Cerebellar cortex (tissue), 1 donor: Measurements from ENCODE around the gene RCOR1.
"Not testable (repeated sequence)": the region's sequence is repeated elsewhere in the genome, so short reads cannot be mapped to it uniquely, and the experiment has no call there.

Source experiments
- DNase-seq: peaks from one replicate; pipeline ENCODE4 v3.0.0-alpha.2; 2015; ENCODE audit warnings: low spot score

Gene RCOR1

DNA sequence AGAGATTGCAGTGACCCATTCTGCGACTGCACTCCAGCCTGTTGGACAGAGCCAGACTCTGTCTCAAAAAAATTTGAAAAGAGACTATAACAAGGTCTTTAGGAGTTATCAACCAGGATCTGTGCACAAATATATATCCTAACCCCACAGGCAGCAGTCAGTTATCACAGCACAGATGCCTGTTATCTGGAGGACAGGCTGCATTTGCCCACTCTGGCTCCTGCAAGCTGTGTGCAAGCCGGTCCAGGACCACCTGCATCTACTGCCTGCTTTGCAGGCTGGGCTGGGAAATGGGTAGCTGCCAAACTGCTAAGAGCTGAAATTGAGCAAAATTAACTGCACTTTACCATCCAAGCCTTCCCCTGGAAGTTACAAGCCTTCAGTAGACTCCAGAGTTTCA lies 21.4 kb upstream of the RCOR1 start:
- DNase-seq, result no peak

DNA sequence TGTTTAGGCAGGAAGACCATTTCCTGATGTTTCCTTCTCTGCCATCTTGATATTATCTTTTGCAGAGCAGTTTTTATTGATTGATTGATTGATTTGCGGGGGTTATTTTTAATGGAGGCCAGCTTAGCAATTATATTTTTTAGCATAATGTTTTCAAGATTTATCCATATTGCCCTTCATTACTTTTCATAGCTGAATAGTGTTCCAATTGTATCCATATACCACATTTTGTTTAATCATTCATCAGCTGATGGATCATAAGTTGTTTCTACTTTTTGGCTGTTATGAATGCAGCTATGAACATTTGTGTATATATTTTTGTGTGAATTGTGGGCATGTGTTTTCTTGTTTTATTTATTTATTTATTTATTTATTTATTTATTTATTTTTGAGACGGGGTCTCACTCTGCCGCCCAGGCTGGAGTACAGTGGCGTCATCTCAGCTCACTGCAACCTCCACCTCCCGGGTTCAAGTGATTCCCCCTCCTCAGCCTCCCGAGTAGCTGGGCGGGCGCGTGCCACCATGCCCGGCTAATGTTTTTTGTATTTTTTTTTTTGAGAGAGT lies 20.9 kb upstream of the RCOR1 start:
- DNase-seq, result no peak

DNA sequence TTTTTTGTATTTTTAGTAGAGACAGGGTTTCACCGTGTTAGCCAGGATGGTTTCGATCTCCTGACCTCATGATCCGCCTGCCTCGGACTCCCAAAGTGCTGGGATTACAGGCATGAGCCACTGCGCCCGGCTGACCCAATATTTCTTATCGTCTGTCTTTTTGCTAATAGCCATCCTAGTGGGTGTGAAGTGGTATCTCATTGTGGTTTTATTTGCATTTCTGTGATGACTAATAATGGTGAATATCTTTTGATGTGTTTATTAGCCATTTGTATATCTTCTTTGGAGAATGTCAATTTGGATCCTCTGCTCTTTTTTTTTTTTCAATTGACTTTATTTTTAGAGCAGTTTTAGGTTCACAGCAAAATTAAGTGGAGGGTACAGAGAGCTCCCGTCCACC lies 19.3 kb upstream of the RCOR1 start:
- not testable (repeated sequence) for DNase-seq

DNA sequence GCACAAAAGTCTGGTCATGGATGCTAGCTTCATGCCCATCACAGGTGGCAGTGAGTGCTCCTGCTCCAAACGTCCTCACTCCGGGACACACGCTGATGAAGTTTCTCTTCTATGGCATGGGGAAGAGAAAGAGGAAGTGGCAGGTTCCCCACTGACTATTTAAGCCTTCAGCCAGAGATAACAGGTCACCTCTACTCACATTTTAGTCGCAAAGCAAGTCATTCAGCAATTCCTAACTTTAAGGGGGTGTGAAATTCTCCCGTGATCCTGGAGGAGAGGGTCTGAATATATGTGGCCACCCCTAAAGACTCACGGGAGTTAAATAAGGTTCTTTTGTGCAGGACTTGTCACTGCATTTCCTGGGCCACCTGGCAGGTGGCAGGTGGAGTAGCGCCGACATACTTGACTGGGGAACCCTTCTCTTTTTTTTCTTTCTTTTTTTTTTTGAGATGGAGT lies 18.8 kb upstream of the RCOR1 start:
- no peak for DNase-seq

DNA sequence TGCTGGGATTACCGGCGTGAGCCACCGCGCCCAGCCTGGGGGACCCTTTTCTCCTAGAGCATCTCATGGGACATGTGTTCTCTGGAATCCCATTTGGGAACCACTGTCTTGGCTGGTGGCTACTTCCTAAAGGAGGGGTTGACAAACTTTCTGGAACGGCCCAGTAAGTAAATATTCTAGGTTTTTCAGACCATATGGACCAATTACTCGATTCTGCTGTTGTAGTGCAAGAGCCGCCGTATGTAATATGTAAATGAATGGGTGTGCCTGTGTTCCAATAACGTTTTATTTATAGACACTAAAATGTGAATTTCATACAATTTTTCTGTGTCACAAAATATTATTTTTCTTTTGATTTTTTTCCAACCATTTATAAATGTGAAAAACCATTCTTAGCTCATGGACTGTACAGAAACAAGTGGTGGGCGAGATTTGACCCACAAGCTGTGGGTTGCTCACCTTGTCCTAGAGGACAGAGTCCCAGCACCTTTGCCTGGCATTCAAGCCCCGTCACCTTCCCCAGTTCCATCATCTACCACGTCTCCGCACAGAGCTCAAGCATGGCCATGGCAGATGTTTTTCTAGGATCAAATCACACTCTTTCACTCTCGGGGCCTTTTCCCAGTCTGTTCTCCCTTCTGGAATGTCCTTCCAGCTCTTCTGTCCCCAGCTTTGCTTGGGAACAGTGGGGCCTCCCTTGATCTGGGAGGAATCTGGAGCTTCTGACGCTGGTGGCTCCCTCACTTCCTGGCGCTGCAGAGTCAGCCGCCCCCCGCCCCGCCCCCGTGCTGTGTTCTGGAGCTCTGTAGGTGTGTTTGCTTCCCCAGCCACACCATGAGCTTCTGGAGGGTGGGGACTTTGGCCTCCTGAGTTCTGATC lies 17.9 kb upstream of the RCOR1 start:
- DNase-seq, result peak; percentile 57

DNA sequence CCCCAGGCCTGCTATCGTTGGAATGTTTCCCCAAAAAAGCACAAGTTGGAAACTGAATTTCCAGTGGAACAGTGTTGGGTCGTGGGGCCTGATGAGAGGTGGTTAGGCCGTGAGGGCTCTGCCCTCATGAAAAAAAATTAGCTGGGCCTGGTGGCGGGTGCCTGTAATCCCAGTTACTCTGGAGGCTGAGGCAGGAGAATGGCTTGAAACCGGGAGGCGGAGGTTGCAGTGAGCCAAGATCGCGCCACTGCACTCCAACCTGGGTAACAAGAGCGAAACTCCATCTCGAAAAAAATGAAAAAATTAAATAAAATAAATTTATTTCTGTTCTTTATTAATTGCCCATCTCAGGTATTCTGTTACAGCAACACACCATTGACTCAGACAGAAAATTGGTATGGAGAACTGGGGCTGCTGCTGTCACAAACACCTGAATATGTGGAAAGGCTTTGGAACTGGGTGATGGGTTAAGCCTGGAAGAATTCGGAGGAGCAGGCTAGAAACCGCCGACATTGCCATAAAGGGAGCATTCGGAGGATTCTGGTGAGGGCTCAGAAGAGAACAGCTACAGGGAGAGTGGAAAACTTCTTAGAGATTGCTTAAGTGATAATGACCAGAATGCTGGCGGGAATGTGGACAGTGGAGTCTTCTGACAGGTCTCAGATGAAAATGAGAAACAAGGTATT lies 17.1 kb upstream of the RCOR1 start:
- no peak for DNase-seq

DNA sequence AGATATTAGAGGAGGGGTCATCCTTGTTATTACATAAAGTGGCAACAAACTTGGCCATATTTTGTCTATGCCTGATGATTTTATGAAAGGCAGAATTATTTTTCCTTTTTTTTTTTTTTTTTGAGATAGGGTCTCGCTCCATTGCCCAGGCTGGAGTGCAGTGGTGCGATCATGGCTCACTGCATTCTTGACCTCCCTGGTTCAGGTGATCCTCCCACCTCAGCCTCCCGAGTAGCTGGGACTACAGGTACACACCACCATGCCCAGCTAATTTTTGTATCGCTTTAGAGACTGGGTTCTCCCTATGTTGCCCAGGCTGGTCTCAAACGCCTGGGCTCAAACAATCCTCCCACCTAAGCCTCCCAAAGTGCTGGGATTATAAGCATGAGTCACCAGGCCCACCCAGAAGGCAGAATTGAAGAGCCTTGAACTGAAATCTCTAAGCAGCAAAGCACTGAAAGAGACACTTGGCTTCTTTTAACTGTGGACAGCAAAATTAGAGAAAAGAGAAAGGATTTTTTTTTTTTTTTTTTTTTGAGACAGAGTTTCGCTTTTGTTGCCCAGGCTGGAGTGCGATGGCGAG lies 16.5 kb upstream of the RCOR1 start:
- DNase-seq, result not testable (repeated sequence)

DNA sequence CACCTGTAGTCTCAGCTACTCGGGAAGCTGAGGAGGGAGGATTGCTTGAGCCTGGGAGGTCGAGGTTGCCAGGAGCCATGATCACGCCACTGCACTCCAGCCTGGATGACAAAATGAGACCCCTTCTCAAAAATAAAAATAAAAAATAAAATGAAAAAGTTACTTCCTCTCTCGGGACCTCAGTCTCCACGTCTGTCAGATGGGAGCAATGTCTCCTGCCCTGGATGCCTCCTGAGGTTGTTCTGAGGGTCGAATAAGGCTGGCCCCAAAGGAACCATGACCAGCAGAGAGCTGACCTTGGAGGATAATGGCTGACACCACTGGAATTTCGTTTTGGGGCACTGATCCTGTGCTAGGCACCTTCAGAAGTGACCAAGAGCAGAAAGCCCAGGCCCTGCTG lies 13.6 kb upstream of the RCOR1 start:
- no peak for DNase-seq

DNA sequence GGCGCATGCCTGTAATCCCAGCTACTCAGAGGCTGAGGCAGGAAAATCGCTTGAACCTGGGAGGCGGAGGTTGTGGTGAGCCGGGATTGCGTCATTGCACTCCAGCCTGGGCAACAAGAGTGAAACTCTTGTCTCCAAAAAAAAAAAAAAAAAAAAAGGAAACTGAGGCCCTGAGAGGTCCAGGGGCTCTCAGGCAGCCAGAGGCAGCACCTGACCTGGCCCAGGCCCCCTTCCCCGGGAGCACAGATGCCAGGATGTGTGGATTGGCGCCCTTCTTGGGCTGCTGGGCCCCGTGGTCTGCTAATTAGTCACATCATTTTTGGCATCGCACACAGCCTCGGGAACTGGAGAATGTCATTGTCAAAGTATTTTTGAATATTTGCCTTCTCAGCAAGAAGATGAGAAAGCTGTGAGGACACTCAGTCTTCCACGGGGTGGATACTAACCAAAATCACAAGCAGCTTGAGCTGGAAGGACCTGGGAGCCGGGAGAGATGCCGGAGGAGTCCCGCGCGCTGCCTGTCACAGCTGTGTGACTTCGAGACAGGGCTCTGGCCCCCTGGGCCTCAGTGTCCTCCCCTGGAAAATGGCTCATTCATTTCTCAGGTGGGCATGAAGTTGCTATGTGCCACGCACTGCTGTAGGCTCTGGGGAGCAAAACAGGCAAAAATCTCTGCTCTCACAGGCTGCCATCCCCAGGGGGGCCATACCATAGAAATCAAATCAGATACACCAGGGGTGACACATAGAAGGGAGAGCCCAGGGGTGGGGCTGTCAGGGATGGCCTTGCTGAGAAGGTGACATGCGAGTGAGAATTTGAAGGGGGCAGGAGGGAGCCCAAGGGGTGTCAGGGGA lies 12.5 kb upstream of the RCOR1 start:
- no peak for DNase-seq

DNA sequence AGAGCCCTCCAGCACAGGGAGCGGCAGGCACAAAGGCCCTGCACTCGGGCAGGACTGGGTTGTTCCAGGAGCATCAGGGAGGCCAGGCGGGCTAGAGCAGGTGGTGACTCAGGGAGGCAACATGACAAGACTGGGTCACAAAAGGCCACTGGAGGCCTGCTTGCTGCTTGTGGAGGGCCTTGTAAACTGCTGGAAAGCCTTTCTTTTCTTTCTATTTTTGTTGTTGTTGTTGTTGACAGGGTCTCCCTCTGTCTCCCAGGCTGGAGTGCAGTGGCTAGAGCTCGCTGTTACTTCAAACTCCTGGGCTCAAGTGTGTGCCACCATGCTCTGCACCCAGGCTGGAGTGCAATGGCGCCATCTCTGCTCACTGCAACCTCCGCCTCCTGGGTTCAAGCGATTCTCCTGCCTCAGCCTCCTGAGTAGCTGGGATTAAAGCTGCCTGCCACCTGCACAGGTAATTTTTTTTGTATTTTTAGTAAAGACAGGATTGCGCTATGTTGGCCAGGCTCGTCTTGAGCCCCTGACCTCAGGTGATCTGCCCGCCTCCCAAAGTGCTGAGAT lies 11.8 kb upstream of the RCOR1 start:
- no peak for DNase-seq

DNA sequence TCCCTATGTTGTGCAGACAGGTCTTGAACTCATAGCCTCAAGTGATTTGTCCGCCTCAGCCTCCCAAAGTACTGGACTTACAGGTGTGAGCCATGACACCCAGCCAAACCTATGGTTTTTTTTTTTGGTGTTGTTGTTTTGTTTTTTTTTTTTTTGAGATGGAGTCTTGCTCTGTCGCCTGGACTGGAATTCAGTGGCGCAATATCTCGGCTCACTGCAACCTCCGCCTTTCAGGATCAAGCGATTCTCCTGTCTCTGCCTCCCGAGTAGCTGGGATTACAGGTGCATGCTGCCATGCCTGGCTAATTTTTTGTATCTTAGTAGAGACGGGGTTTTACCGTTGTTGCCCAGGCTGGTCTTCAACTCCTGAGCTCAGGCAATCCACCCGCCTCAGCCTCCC lies 11.3 kb upstream of the RCOR1 start:
- DNase-seq, result no peak

DNA sequence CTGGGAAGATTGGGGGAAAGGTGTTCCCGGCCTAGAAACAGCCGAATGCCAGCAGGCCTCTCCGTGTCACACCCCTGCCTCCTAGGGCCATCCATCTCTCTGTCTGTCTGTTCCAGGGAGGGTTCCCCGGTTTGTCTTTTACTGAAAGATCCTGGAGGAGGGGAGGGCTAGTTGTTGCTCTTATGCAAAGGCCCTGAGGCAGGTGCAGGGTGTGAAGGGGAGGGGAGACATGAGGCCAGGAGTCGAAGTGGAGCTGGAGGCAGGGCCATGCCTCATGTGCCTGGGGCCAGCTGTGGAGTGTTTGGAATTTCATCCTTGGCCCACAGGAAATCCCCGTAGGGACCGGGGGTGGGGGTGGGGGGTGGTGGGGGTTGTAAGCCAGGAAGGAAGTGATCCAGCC lies 8.7 kb upstream of the RCOR1 start:
- no peak for DNase-seq

DNA sequence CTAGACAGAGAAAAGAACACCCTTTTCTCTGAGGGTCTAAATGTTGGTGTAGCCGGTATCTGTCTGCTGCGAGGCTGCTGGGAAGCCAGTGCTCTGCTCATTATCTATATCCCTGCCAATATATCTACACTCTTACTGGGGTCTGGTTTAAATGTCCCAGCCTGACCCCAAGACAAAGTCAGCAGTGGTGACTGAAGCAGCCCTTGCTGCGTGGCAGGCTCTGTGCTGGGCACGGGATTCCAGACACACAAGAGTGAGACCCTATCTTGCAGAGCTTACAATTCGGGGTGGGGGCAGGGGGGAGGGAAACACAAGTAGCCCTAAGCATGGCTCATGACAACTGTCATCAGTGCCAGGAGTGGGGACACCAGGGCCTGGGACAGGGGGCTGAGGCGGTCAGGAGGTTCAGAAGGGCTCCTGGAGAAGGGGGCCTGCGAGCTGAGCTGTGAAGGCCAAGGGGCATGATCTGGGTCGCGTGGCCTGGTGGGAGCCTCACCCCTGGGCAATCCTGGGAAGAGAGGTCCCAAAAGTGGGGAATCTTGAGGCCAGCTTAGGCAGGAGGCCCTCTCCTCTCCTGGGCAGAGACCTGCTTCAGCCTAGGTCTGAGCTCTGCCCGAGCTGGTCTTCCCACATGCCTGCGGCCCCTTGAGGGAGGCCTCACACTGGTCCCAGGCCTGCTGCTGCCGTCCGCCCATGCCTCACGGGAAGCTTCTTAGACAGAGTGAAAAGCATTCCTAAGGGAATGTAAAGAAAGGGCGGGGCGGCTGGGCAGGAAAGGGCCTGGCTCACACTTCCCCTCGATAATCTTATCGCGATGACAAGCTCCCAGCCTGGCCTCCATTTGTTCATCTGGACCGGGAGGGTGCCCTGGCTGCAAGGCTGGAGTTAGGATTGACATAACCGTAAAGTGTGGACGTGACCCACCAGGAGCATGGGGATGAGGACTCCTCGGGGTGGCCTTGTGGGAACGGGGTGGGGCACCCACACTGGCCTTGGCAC lies 7.3 kb upstream of the RCOR1 start:
- DNase-seq, result no peak

DNA sequence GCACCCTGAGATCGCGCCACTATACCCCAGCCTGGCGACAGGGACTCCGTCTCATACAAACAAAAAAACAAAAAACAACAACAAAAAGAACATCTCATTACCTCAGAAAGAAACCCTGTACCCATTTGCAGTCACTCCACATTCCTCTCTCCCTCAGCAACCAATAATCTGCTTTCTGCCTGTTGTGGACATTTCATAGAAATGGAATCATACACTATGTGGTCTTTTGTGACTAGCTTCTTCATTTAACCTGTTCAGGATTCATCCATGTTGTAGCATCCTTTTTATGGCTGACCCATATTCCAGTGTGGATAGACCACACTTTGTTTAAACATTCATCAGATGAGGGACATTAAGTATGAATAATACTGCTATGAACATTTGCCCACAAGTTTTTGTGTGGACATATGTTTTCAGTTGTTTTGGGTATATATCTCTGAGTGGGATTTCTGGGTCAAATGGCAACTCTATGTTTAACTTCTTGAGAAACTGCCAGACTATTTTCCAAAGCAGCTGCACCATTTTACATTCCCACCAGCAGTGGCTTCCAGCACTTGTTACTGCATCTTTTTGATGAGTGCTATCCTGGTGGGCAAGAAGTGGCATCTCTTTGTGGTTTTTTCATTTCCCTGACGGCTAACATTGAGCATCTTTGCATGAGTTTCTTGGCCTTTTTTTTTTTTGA lies 5.9 kb upstream of the RCOR1 start:
- DNase-seq, result no peak

DNA sequence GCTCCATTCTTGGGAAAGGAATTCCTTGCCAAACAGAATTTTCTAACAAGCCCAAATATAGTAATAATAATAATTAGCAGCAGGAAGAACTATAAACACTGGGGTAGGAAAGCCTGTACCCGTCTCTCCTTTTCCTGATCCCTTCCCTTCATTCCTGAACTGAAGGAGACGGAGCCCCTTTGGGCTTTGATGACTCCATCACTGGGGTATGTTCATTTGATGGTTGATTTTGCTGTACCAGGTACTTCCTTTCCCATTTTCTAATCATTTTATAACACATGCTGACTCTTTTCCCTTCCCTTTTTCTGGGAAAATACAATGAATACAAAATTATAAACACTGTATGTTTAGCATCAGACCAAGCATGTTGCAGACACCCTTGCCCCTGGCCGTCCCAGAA lies 3.6 kb upstream of the RCOR1 start:
- DNase-seq, result no peak

DNA sequence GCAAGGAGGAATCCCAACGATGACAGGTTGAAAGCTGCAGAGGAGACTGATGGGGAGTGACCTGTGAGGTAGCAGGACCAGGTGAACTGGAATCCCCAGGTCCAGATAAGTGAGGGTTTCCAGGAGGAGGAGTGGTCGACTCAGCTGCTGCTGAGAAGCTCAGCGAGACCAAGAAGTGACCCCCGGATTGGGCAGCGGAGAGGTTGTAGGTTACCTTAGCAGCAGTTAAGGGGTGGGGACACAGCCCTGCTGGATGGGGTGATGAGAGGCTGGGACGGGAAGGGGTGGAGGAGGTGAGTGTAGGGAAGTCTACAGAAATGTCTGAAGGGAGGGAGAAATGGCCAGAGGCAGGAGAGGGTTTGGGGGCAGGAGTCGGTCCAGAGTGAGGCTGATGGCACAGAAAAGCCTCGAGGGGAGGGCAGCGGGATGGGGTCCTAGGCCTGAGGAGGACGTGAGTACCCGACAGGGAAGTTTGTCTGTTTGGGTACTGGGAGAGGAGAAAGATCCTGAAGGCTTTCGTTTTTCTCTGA lies 2.6 kb upstream of the RCOR1 start:
- peak; percentile 49 for DNase-seq

DNA sequence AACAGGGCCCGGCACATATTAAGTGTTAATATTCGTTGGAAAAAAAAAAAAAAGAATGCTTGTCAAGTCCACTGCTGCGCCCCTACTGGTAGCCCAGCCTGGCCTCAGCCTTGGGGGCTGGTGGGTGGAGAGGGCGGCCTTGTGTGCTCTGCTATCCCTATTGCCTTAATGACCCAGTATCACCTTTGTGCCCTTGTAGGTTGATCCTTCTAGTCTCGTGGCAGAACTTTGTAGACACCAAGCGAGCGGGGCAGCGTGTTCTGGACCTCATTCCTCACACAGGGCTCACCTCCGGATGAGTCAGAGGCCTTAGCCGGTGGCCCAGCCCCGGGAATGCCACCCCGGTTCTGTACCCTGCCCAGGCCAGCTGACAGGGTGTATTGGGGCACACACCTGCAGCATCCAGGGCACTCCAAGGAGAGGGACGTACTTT lies 1.8 kb upstream of the RCOR1 start:
- peak; percentile 73 for DNase-seq

DNA sequence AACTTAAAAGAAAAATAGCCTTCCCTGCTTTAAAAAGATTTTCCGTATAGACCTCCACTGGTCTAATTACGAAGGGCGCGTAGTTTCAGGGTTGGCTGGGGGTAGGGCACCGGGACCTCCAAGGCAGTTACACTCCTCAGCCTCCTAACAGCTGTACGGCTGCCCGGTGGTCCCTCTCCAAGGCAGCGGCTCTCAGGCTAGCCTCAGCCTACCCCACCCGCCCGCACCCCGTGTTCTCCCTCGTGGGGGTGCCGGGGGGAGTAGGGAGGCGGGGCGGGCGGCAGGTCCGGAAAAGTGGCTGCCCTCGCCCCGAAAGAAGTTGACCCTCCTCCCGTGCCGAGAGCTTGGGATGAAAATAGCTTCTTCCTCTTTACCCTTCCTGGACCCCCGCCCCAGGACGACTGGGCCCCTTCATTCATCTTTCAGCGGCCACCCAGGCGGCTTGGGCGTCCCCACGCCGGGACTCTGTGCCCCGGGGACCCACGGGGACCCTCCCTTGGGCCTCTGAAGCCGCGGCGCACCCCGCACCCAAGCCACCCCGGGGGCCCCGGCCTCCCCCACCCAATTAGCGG lies 991 bp upstream of the RCOR1 start:
- peak; percentile 54 for DNase-seq

DNA sequence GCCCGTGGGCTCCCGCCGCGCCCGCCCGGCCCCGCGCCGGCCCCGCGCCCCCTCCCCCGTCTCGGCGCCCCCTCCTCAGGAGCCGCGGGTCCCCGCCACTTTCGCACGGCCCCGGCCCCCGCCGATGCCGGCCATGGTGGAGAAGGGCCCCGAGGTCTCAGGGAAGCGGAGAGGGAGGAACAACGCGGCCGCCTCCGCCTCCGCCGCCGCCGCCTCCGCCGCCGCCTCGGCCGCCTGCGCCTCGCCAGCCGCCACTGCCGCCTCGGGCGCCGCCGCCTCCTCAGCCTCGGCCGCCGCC lies 263 bp downstream of the RCOR1 start:
- no peak for DNase-seq
